CD4-positive, alpha-beta T cell (primary cell): ENCODE measurements around the gene MYZAP. TPM values are rescaled to one million over a fixed set of nuclear protein-coding genes. Genes with fewer than 3 reads are reported as not detected.

ENCODE experiments used
- ATAC-seq: fragments of 200-7000 bp; cut with Tn5 transposase; one replicate; pipeline ENCODE4 v1.10.0; 2022; ENCODE audit warnings: mild to moderate bottlenecking; ENCODE audit not compliant: poor library complexity
- CTCF ChIA-PET: fragments of 350-600 bp; sonication (Branson Sonifier 250); formaldehyde crosslinking; loops from one replicate; lab custom pipeline; 2021; ENCODE audit warnings: antibody characterized with exemption, inconsistent platforms; lab: Charles Lee
- POLR2A ChIA-PET: fragments of 350-600 bp; sonication (Branson Sonifier 250); formaldehyde crosslinking; loops from one replicate; lab custom pipeline; 2021; ENCODE audit warnings: antibody characterized with exemption, inconsistent platforms; lab: Charles Lee
- DNase-seq, 14 experiments: peaks; one replicate each; pipeline ENCODE4 v3.0.0-alpha.2; 2013 to 2020; ENCODE audit warnings: mixed read lengths in 2 of 14
- H3K27ac ChIP-seq, 2 donors: one replicate each; pipeline versions ENCODE4 v1.5.1 to v1.7.0; 2013; ENCODE audit warnings: low read length in 2 of 2, low read depth in 1 of 2, mild to moderate bottlenecking in 1 of 2
- H3K27me3 ChIP-seq, 2 experiments: 1 replicate in 1 of 2; 2 replicates in 1 of 2; pipeline versions ENCODE4 v1.6.1 to v1.7.0; 2013; ENCODE audit warnings: low read length in 2 of 2, control low read depth in 1 of 2, mild to moderate bottlenecking in 1 of 2, moderate library complexity in 1 of 2; ENCODE audit not compliant: insufficient read depth in 2 of 2, control insufficient read depth in 1 of 2
- H3K36me3 ChIP-seq: one replicate; pipeline ENCODE4 v1.6.1; 2013; ENCODE audit warnings: low read length, control low read depth; ENCODE audit not compliant: insufficient read depth
- H3K4me1 ChIP-seq: one replicate; pipeline ENCODE4 v1.6.1; 2013; ENCODE audit warnings: low read length, control low read depth; ENCODE audit not compliant: insufficient read depth
- H3K4me3 ChIP-seq: one replicate; pipeline ENCODE4 v1.5.1; 2013; ENCODE audit warnings: mild to moderate bottlenecking, low read length, moderate library complexity
- H3K9me3 ChIP-seq, 2 experiments: 1 replicate in 1 of 2; 2 replicates in 1 of 2; pipeline versions ENCODE4 v1.6.1 to v1.7.0; 2013; ENCODE audit warnings: low read length in 2 of 2, mild to moderate bottlenecking in 2 of 2, control low read depth in 1 of 2, moderate library complexity in 1 of 2; ENCODE audit not compliant: control insufficient read depth in 1 of 2, insufficient read depth in 1 of 2
- H3K27ac Mint-ChIP-seq: one replicate; pipeline ENCODE4 v1.8.0; 2020; ENCODE audit warnings: mixed read lengths
- H3K27me3 Mint-ChIP-seq: one replicate; pipeline ENCODE4 v1.8.0; 2021; ENCODE audit warnings: mixed read lengths
- H3K36me3 Mint-ChIP-seq: one replicate; pipeline ENCODE4 v1.8.0; 2021; ENCODE audit warnings: low read depth, mixed read lengths
- H3K4me1 Mint-ChIP-seq: one replicate; pipeline ENCODE4 v1.8.0; 2021; ENCODE audit warnings: low read depth, mixed read lengths
- H3K4me3 Mint-ChIP-seq: one replicate; pipeline ENCODE4 v1.8.0; 2020; ENCODE audit warnings: mild to moderate bottlenecking, mixed read lengths
- H3K9me3 Mint-ChIP-seq: one replicate; pipeline ENCODE4 v1.8.0; 2020; ENCODE audit warnings: mixed read lengths
- intact Hi-C, 2 experiments: fragments of 100-400 bp; cut with DNase I in 1 of 2; cut with micrococcal nuclease in 1 of 2; formaldehyde crosslinking; loops; one replicate each; pipeline versions ENCODE4 v1.15.1 to v1.9.0; 2023 to 2025; cut with DNase I, micrococcal nuclease
- total RNA-seq, 174 experiments: library from RNA in 2 of 174; stranded (reverse) in 2 of 174; gene quantifications; one replicate each; pipeline ENCODE4 v1.2.3 and lab custom pipeline; 2021 to 2026
- TF ChIP-seq, protein P1 (sequence below): fragments of 200-600 bp; IDR thresholded peaks from one replicate; pipeline ENCODE4 v1.8.0; 2022; ENCODE audit warnings: antibody characterized with exemption, mild to moderate bottlenecking

Gene MYZAP
- total RNA-seq, 2 experiments from 2014 or later = 0.66 to 1.1 TPM

DNA sequence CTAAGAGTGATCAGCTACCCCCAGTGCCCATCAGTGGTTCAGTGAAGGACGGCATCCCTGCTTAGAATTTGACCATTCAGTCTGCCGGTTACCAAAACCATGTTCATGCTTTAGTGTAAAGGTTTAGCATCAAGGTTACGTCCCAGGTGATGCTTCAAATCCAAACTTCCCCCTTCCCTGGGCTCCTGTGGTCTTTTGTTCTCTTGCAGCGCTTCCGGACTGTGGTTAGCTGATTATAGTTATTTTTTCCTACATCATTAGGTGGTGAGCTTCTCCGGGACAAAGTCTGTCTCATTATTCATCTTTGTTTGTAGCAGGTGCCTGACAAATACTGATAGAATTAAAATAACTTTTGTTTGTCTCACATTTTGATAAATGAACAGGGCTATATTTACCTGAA, 28.3 kb upstream of the MYZAP start:
- Histone ChIP-seq H3K27ac (no peak overlapping the region), H3K9me3 (peaks cover 0 to 4% of the 10 kb centered on the region in 2 experiments), H3K4me1 (peaks cover 19% of the 10 kb centered on the region), H3K36me3 (no peaks in the 10 kb centered on the region), H3K4me3 (no peak overlapping the region), H3K27me3 (no peaks in the 10 kb centered on the region)
- CTCF ChIA-PET = no interaction called here
- intact Hi-C loops = loop anchor here (5.0 to 10.0 kb wide), 7 partner anchors 34 to 619 kb away; partner anchors contain the start of gene ALDH1A2 (in 1 of the 2)
- Mint-ChIP-seq H3K4me3 (no peak overlapping the region), H3K9me3 (no peaks in the 10 kb centered on the region), H3K36me3 (no peaks in the 10 kb centered on the region), H3K4me1 (peaks cover 42% of the 10 kb centered on the region), H3K27me3 (peaks cover 5% of the 10 kb centered on the region), H3K27ac (no peak overlapping the region)
- DNase-seq (peak in 3 of 14 experiments; percentile 21 to 33 (median 24)), ATAC-seq (no peak)
- POLR2A ChIA-PET = no interaction called here
- TF ChIP-seq, protein P1, sequence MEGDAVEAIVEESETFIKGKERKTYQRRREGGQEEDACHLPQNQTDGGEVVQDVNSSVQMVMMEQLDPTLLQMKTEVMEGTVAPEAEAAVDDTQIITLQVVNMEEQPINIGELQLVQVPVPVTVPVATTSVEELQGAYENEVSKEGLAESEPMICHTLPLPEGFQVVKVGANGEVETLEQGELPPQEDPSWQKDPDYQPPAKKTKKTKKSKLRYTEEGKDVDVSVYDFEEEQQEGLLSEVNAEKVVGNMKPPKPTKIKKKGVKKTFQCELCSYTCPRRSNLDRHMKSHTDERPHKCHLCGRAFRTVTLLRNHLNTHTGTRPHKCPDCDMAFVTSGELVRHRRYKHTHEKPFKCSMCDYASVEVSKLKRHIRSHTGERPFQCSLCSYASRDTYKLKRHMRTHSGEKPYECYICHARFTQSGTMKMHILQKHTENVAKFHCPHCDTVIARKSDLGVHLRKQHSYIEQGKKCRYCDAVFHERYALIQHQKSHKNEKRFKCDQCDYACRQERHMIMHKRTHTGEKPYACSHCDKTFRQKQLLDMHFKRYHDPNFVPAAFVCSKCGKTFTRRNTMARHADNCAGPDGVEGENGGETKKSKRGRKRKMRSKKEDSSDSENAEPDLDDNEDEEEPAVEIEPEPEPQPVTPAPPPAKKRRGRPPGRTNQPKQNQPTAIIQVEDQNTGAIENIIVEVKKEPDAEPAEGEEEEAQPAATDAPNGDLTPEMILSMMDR = no peak

DNA sequence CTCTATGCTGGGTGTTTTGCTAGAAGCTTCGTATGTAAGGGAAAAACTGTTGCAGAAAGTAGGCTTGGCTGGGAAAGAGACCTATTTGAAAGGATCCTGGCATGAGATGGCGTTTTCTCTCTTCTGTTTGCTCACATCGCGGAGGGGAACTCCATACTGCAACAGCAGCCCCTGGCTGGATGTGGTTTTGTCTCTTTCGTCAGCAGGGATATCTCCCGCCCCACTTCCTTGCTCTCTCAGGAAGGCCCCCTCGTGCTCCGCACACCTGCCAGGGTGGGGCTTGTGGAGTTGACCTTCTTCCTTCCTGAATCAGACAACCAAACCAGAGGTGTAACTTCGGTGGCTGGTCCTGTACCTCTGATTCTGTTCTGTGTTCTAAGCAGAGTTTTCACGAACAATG, 26.4 kb upstream of the MYZAP start:
- peaks cover 19% of the 10 kb centered on the region for H3K4me1 ChIP-seq
- ChIA-PET POLR2A (interaction anchor here (0.7 to 1.8 kb wide), 2 partner anchors 111 to 141 kb away, joined by 3 to 5 read pairs; partner anchors contain the start of gene POLR2M), CTCF (no interaction called here)
- TF ChIP-seq, protein P1 = no peak
- Mint-ChIP-seq H3K27me3 (peaks cover 11% of the 10 kb centered on the region), H3K4me1 (peaks cover 42% of the 10 kb centered on the region), H3K27ac (peak overlapping the region; percentile 65), H3K9me3 (no peaks in the 10 kb centered on the region), H3K36me3 (no peaks in the 10 kb centered on the region), H3K4me3 (peak overlapping the region; percentile 40)
- H3K36me3 ChIP-seq = no peaks in the 10 kb centered on the region
- ATAC-seq (peak; percentile 77), DNase-seq (peak in 11 of 14 experiments; percentile 9 to 79 (median 50))
- intact Hi-C loops = loop anchor here in 1 of 2 experiments (10.0 kb wide), 1 partner anchor 89 kb away; no protein-coding TSS in a partner anchor
- H3K27ac ChIP-seq = no peak overlapping the region
- H3K4me3 ChIP-seq = no peak overlapping the region
- peaks cover 0 to 4% of the 10 kb centered on the region in 2 experiments for H3K9me3 ChIP-seq
- no peaks in the 10 kb centered on the region for H3K27me3 ChIP-seq

DNA sequence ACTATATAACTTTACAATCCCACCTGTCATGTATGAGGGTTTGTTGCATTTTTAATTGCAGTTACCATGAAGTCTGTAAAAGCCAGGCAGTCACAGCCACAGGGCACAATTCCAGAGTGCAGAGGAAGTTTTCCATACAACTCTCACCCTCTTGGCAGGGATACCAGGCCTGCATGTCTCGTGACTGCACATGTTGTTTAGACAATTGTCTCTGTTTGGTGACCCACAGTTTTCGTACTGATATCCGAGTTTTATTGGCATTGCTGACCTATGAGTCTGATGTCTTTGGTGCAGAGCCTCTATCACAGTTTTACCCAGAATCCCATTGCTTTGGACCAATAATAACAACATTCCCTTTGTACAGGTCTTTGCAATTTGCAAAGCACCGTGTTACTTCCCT, 24.9 kb upstream of the MYZAP start:
- POLR2A ChIA-PET = no interaction called here
- peaks cover 12% of the 10 kb centered on the region for H3K4me1 ChIP-seq
- TF ChIP-seq, protein P1 = no peak
- DNase-seq (no peak), ATAC-seq (no peak)
- Mint-ChIP-seq H3K27me3 (peaks cover 11% of the 10 kb centered on the region), H3K9me3 (no peaks in the 10 kb centered on the region), H3K4me3 (no peak overlapping the region), H3K36me3 (no peaks in the 10 kb centered on the region), H3K27ac (no peak overlapping the region), H3K4me1 (peaks cover 34% of the 10 kb centered on the region)
- H3K36me3 ChIP-seq = no peaks in the 10 kb centered on the region
- H3K4me3 ChIP-seq = no peak overlapping the region
- CTCF ChIA-PET = no interaction called here
- no peak overlapping the region for H3K27ac ChIP-seq
- peaks cover 0 to 4% of the 10 kb centered on the region in 2 experiments for H3K9me3 ChIP-seq
- intact Hi-C loops = loop anchor here in 1 of 2 experiments (10.0 kb wide), 1 partner anchor 88 kb away; no protein-coding TSS in a partner anchor
- H3K27me3 ChIP-seq = peaks cover 0 to 3% of the 10 kb centered on the region in 2 experiments
